GM19372 (cell line): ENCODE results near the gene OSGEPL1.
"Not testable (repeated sequence)": the region's sequence is repeated elsewhere in the genome, so short reads cannot be mapped to it uniquely, and the experiment has no call there.

ENCODE experiments used
- ATAC-seq: cut with Tn5 transposase; IDR thresholded peaks from one replicate; pipeline ENCODE4 v1.9.1; 2021; ENCODE audit warnings: mild to moderate bottlenecking, low read depth, moderate library complexity; ENCODE audit not compliant: unreplicated experiment

Gene OSGEPL1

GRCh38 chr2:189751080-189751658 lies 11.4 kb downstream of the OSGEPL1 start:
- peak; percentile 61 for ATAC-seq

DNA sequence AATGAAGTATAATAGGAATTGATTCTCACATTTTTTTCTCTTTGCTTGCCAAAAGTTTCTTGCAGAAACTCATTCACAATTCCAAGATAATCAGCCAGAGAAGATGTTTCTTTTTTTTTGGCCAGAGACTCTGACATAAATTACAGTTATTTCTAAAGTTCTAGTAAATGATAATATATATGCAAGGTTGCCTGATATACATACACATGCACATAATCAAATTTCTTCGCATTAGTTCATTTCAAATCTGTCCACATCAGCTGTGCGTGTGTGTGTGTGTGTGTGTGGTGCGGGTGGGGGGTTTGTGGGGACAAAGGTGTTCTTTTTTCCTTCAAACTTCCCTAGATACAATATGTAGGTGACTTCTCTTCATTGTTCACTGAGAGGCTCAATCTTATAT lies 33.2 kb downstream of the OSGEPL1 start:
- no peak for ATAC-seq

DNA sequence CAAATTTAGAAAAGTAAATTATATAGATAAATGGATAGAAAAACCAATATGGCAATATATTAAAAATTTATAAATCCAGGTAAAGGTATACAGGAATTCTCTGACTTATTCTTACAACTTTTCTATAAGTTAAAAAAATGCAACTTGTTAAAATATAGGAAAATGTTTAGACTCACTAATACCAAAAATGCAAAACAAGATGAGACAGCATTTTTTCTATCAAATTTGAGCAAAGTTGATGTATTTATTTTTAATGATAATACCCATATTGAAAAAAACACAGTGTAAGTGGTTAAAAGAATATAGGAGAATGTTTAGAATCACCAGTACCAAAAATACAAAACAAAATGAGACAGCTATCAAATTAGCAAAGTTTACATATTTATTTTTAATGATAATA lies 35.7 kb downstream of the OSGEPL1 start:
- ATAC-seq, result no peak

DNA sequence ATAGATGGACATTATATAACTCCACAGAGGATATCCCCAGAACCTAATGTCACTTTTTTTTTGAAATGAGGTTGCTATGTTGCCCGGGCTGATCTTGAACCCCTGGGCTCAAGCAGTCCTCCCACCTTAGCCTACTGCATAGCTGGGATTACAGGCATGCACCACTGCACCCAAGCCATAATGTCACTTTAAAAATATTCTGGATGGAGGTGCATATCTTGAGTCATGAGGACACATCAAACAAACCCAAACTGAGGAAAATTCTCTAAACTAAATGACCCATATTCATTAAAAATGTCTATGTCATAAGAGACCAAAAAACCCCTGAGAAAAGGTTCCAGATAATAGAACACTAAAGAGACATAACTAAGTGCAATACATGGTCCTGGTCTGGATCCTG lies 36.3 kb downstream of the OSGEPL1 start:
- ATAC-seq, result no peak

DNA sequence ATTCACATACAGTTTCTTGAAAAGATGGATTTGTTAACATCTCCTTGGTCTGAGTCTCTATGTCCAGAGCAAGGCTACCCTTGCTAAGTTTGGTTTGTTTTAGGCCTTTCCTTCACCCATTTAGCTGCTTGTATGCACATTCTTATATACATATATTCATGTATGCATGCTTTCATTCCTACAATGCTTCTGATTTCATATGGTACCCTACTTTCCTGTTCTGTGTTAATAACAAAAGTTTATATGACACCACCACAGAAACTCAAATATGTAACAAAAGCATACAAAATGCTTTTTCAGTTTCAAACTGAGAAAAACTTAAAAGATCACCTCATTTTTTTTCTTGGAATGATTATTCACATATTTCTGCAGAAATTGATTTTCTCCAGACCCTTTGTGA lies 39.4 kb downstream of the OSGEPL1 start:
- no peak for ATAC-seq

- ATAC-seq, result no peak
These were observed 43.0 kb downstream of the OSGEPL1 start for GRCh38 chr2:189719571-189719970.

GRCh38 chr2:189717593-189717992 lies 45.0 kb downstream of the OSGEPL1 start:
- ATAC-seq, result not testable (repeated sequence)

DNA sequence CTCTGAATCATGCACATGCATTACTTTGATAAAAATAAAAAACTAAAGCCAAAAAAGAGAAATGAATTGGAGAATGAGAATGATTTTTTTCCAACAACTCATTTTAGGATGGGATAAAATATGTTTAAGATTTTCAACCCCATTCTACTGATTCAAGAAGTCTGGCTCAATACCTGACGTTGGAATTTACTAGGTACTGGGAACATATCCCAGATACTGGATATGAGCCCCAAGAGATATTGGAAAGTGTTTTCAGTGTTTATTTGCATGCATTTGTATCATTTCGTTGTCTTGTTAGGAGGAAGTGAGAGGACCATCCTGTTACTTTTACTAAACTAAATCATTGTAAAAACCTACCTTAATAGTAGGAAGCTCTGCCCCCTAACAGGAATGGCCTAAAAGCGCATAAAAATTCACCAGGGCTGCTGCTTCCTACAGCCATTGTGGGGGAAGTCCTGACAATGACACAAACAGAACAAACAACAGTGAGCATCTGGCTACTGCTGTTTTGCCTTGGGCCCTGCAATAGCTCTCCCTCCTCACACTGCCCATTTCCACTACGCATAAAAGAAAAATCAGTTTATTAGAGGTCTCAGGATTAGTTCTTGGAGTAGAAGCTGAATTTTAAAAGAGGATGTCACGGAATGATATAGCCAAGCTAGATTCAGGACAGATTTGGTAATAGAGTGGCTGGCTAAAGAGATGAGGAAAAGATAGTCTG lies 52.9 kb downstream of the OSGEPL1 start:
- no peak for ATAC-seq

- ATAC-seq, result no peak
These were observed 60.5 kb downstream of the OSGEPL1 start for GRCh38 chr2:189702071-189702470.

- no peak for ATAC-seq
These were observed 61.9 kb downstream of the OSGEPL1 start for GRCh38 chr2:189700681-189701080.

DNA sequence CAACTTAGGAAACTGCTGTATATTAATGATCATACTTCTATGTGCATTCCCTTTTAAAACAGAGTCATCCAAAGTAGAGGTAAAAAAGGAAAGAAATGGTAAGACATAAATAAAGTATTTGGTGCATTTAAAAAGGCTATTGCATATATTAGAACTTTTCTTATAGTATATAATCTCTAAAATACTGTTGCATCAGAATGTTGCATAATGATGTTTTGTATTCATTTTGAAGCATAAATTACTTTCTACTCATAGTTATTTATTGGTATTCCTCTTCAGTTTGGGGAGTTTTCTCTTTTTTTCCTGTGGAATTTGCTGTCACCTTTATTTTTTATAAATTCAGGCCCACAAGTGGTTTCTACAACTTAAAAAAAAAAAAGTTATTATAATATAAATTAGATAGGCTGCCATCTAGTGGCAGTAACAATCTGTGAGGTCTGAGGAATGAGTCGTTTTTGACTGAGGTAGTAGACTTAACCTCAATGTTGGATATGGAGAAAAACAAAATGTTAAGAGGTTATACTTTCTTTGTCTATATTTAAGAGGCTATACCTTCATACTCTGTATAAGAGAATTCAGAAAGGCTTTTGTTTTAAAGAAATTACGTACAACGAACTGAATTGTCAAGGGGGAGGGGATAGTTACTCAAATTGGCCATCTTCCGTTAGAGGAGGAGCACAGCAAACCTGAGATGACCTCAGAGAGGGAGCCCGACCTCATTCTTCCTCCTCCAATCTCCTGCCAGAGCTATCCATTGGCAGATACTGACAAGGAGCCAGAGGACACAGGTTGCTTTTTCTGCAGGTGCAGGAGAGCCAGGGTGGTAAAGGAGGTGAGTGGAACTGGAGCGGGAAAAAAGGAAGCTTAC lies 64.3 kb downstream of the OSGEPL1 start:
- peak; percentile 66 for ATAC-seq
